ENCODE measurements around the gene ZNF726.
"Not testable (repeated sequence)": the region's sequence is repeated elsewhere in the genome, so short reads cannot be mapped to it uniquely, and the experiment has no call there.

GRCh38 chr19:23964334-23964733 is 49.6 kb downstream of the ZNF726 start:
- not testable (repeated sequence) for TF ChIP-seq CTCF (IDR thresholded peaks at IDR 0.05 in 4 of 5, conservative IDR thresholded peaks at IDR 0.05 in 1 of 5); POLR2A (IDR thresholded peaks at IDR 0.05)

Data from gastrocnemius medialis (tissue), 4 donors.